BLaER1 treated with 17β-estradiol and CSF1 and Interleukin-3, amounts not matched to agents 10 nM and 100 nM (cell line): ENCODE data around the gene PNLIPRP2.

Experiments
- H3K27ac ChIP-seq, 11 experiments: shearing (Covaris generic); formaldehyde crosslinking; 2 replicates each; pipeline ENCODE4 v1.8.1; 2022
- H3K27me3 ChIP-seq, 11 experiments: shearing (Covaris generic); formaldehyde crosslinking; 2 replicates each; pipeline ENCODE4 v1.8.1; 2022
- H3K36me3 ChIP-seq, 11 experiments: shearing (Covaris generic); formaldehyde crosslinking; 2 replicates each; pipeline ENCODE4 v1.8.1; 2022
- H3K4me1 ChIP-seq, 10 experiments: shearing (Covaris generic); formaldehyde crosslinking; 2 replicates each; pipeline ENCODE4 v1.8.1; 2022
- H3K4me2 ChIP-seq, 11 experiments: shearing (Covaris generic); formaldehyde crosslinking; 2 replicates each; pipeline ENCODE4 v1.8.1; 2022
- H3K4me3 ChIP-seq, 10 experiments: shearing (Covaris generic); formaldehyde crosslinking; 2 replicates each; pipeline ENCODE4 v1.8.1; 2022
- H3K9ac ChIP-seq, 11 experiments: shearing (Covaris generic); formaldehyde crosslinking; 2 replicates each; pipeline ENCODE4 v1.8.1; 2022
- H3K9me3 ChIP-seq, 11 experiments: shearing (Covaris generic); formaldehyde crosslinking; replicated peaks in 1 of 11; 2 replicates each; pipeline ENCODE4 v1.8.1; 2022
- H4K20me1 ChIP-seq, 11 experiments: shearing (Covaris generic); formaldehyde crosslinking; 2 replicates each; pipeline ENCODE4 v1.8.1; 2022
- Cebpa-rat ChIP-seq, 11 experiments: shearing (Covaris generic); IDR thresholded peaks; 2 replicates each; pipeline ENCODE4 v1.8.1; 2022

PNLIPRP2 gene

GRCh38 chr10:116669080-116669479, 48.3 kb downstream of the PNLIPRP2 start:
- H3K27me3 ChIP-seq, result no peaks in the 10 kb centered on the region
- H3K4me1 ChIP-seq, result no peaks in the 10 kb centered on the region
- no peak for TF ChIP-seq Cebpa-rat (IDR thresholded peaks at IDR 0.05)
- H3K36me3 ChIP-seq, result no peaks in the 10 kb centered on the region
- H3K9me3 ChIP-seq, result peaks cover 0 to 6% (median 0%) of the 10 kb centered on the region in 11 experiments; a peak in 1 of 22 replicates
- no peak overlapping the region for H3K4me3 ChIP-seq
- no peak overlapping the region for H3K27ac ChIP-seq
- H4K20me1 ChIP-seq, result no peaks in the 10 kb centered on the region
- no peak overlapping the region for H3K4me2 ChIP-seq
- no peak overlapping the region for H3K9ac ChIP-seq

GRCh38 chr10:116669832-116670644, 49.3 kb downstream of the PNLIPRP2 start:
- no peak for TF ChIP-seq Cebpa-rat (IDR thresholded peaks at IDR 0.05)
- no peak overlapping the region for H3K27ac ChIP-seq
- H3K4me3 ChIP-seq, result no peak overlapping the region
- H3K4me1 ChIP-seq, result no peaks in the 10 kb centered on the region
- H4K20me1 ChIP-seq, result no peaks in the 10 kb centered on the region; a peak in 1 of 22 replicates
- H3K4me2 ChIP-seq, result no peak overlapping the region
- no peak overlapping the region for H3K9ac ChIP-seq
- no peaks in the 10 kb centered on the region for H3K36me3 ChIP-seq
- H3K9me3 ChIP-seq, result peaks cover 0 to 6% (median 0%) of the 10 kb centered on the region in 11 experiments; a peak in 1 of 22 replicates
- no peaks in the 10 kb centered on the region for H3K27me3 ChIP-seq

GRCh38 chr10:116670706-116671105, 50.0 kb downstream of the PNLIPRP2 start:
- H3K27ac ChIP-seq, result no peak overlapping the region
- H3K27me3 ChIP-seq, result no peaks in the 10 kb centered on the region
- H3K4me3 ChIP-seq, result no peak overlapping the region
- H3K4me2 ChIP-seq, result no peak overlapping the region
- H4K20me1 ChIP-seq, result no peaks in the 10 kb centered on the region; a peak in 1 of 22 replicates
- H3K9ac ChIP-seq, result no peak overlapping the region
- H3K36me3 ChIP-seq, result no peaks in the 10 kb centered on the region
- H3K9me3 ChIP-seq, result peaks cover 0 to 6% (median 0%) of the 10 kb centered on the region in 11 experiments; a peak in 1 of 22 replicates
- no peaks in the 10 kb centered on the region for H3K4me1 ChIP-seq
- no peak for TF ChIP-seq Cebpa-rat (IDR thresholded peaks at IDR 0.05)

- H3K4me3 ChIP-seq, result no peak overlapping the region
- H3K27me3 ChIP-seq, result no peaks in the 10 kb centered on the region
- H3K4me1 ChIP-seq, result no peaks in the 10 kb centered on the region
- H3K36me3 ChIP-seq, result no peaks in the 10 kb centered on the region
- H3K9me3 ChIP-seq, result peaks cover 0 to 6% (median 0%) of the 10 kb centered on the region in 11 experiments; a peak in 1 of 22 replicates
- no peak overlapping the region for H3K4me2 ChIP-seq
- H3K27ac ChIP-seq, result no peak overlapping the region
- H4K20me1 ChIP-seq, result no peaks in the 10 kb centered on the region; a peak in 1 of 22 replicates
- TF ChIP-seq Cebpa-rat (IDR thresholded peaks at IDR 0.05), result no peak
- no peak overlapping the region for H3K9ac ChIP-seq
These were observed 50.6 kb downstream of the PNLIPRP2 start for GRCh38 chr10:116671274-116671926.

- H4K20me1 ChIP-seq, result no peaks in the 10 kb centered on the region; a peak in 1 of 22 replicates
- no peak for TF ChIP-seq Cebpa-rat (IDR thresholded peaks at IDR 0.05)
- H3K27me3 ChIP-seq, result no peaks in the 10 kb centered on the region
- no peaks in the 10 kb centered on the region for H3K9me3 ChIP-seq
- H3K36me3 ChIP-seq, result no peaks in the 10 kb centered on the region
- no peak overlapping the region for H3K9ac ChIP-seq
- H3K27ac ChIP-seq, result no peak overlapping the region
- H3K4me1 ChIP-seq, result no peaks in the 10 kb centered on the region
- H3K4me3 ChIP-seq, result no peak overlapping the region
- H3K4me2 ChIP-seq, result no peak overlapping the region
These were observed 52.1 kb downstream of the PNLIPRP2 start for GRCh38 chr10:116672891-116673290.

GRCh38 chr10:116673866-116674265, 53.1 kb downstream of the PNLIPRP2 start:
- Histone ChIP-seq H4K20me1 (no peaks in the 10 kb centered on the region; a peak in 1 of 22 replicates), H3K27ac (no peak overlapping the region), H3K27me3 (no peaks in the 10 kb centered on the region), H3K9ac (no peak overlapping the region), H3K9me3 (no peaks in the 10 kb centered on the region), H3K4me3 (no peak overlapping the region), H3K36me3 (no peaks in the 10 kb centered on the region), H3K4me1 (no peaks in the 10 kb centered on the region), H3K4me2 (no peak overlapping the region)
- TF ChIP-seq Cebpa-rat (IDR thresholded peaks at IDR 0.05), result no peak

- no peaks in the 10 kb centered on the region for H3K27me3 ChIP-seq
- H3K4me2 ChIP-seq, result no peak overlapping the region
- no peaks in the 10 kb centered on the region; a peak in 1 of 22 replicates for H4K20me1 ChIP-seq
- H3K4me1 ChIP-seq, result no peaks in the 10 kb centered on the region
- H3K36me3 ChIP-seq, result no peaks in the 10 kb centered on the region
- no peaks in the 10 kb centered on the region for H3K9me3 ChIP-seq
- H3K9ac ChIP-seq, result no peak overlapping the region
- no peak overlapping the region for H3K27ac ChIP-seq
- no peak overlapping the region for H3K4me3 ChIP-seq
- TF ChIP-seq Cebpa-rat (IDR thresholded peaks at IDR 0.05), result no peak
These were observed 54.2 kb downstream of the PNLIPRP2 start for GRCh38 chr10:116674901-116675423.

- TF ChIP-seq Cebpa-rat (IDR thresholded peaks at IDR 0.05), result no peak
- no peaks in the 10 kb centered on the region for H3K4me1 ChIP-seq
- no peak overlapping the region for H3K4me3 ChIP-seq
- no peak overlapping the region for H3K27ac ChIP-seq
- no peak overlapping the region for H3K4me2 ChIP-seq
- no peaks in the 10 kb centered on the region; a peak in 1 of 22 replicates for H4K20me1 ChIP-seq
- H3K36me3 ChIP-seq, result no peaks in the 10 kb centered on the region
- H3K27me3 ChIP-seq, result no peaks in the 10 kb centered on the region
- H3K9me3 ChIP-seq, result no peaks in the 10 kb centered on the region
- no peak overlapping the region for H3K9ac ChIP-seq
These were observed 55.4 kb downstream of the PNLIPRP2 start for GRCh38 chr10:116676118-116676517.

GRCh38 chr10:116676633-116677032, 55.9 kb downstream of the PNLIPRP2 start:
- Histone ChIP-seq H3K9me3 (no peaks in the 10 kb centered on the region), H3K4me2 (no peak overlapping the region), H4K20me1 (no peaks in the 10 kb centered on the region; a peak in 1 of 22 replicates), H3K4me1 (no peaks in the 10 kb centered on the region), H3K27me3 (no peaks in the 10 kb centered on the region), H3K27ac (no peak overlapping the region), H3K9ac (no peak overlapping the region), H3K36me3 (no peaks in the 10 kb centered on the region), H3K4me3 (no peak overlapping the region)
- TF ChIP-seq Cebpa-rat (IDR thresholded peaks at IDR 0.05), result no peak
